AG04449 (cell line): ENCODE results near the gene CHD5.

ENCODE experiments used
- CTCF ChIA-PET: fragments of 350-600 bp; formaldehyde crosslinking; extraction: SDS; loops from one replicate; lab custom pipeline; 2021; ENCODE audit warnings: antibody characterized with exemption; lab: Yijun Ruan, JAX
- POLR2A ChIA-PET: fragments of 400-600, 350-600 bp; formaldehyde crosslinking; extraction: SDS; loops from one replicate; lab custom pipeline; 2020; ENCODE audit warnings: antibody characterized with exemption, inconsistent platforms; lab: Yijun Ruan, JAX
- DNase-seq: peaks from one replicate; pipeline ENCODE4 v3.0.0-alpha.2; 2010; ENCODE audit warnings: low read depth, low spot score
- H3K4me3 ChIP-seq: 2 replicates; pipeline ENCODE4 v1.5.1; 2011; ENCODE audit warnings: low read depth, mild to moderate bottlenecking, control low read depth, low read length
- CTCF ChIP-seq: IDR thresholded peaks from one replicate; pipeline ENCODE4 v1.5.1; 2011; ENCODE audit warnings: mild to moderate bottlenecking, moderate library complexity, low read length, control low read depth, inconsistent platforms; ENCODE audit not compliant: insufficient read depth; ENCODE audit errors: missing control alignments

Gene CHD5

GRCh38 chr1:6093611-6094010 lies 86.5 kb downstream of the CHD5 start:
- no peak for TF ChIP-seq CTCF
- no peak overlapping the region for H3K4me3 ChIP-seq
- ChIA-PET CTCF (no interaction called here), POLR2A (no interaction called here)
- no peak for DNase-seq

- ChIA-PET POLR2A (no interaction called here), CTCF (no interaction called here)
- H3K4me3 ChIP-seq = no peak overlapping the region
- no peak for TF ChIP-seq CTCF
- no peak for DNase-seq
Measured at GRCh38 chr1:6093071-6093470, 87.0 kb downstream of the CHD5 start.

GRCh38 chr1:6092211-6092610 lies 87.9 kb downstream of the CHD5 start:
- CTCF ChIA-PET = no interaction called here
- no peak for TF ChIP-seq CTCF
- POLR2A ChIA-PET = no interaction called here
- no peak overlapping the region for H3K4me3 ChIP-seq
- DNase-seq = no peak

- TF ChIP-seq CTCF = no peak
- DNase-seq = no peak
- ChIA-PET CTCF (interaction anchor here (1.3 kb wide), 1 partner anchor 18 kb away, joined by 3 read pairs; no protein-coding TSS in a partner anchor), POLR2A (no interaction called here)
- H3K4me3 ChIP-seq = no peak overlapping the region
Measured at GRCh38 chr1:6091823-6092109, 88.4 kb downstream of the CHD5 start.

GRCh38 chr1:6090996-6091822 lies 88.9 kb downstream of the CHD5 start:
- CTCF ChIA-PET = interaction anchor here (1.3 kb wide), 1 partner anchor 18 kb away, joined by 3 read pairs; no protein-coding TSS in a partner anchor

GRCh38 chr1:6090288-6090687 lies 89.8 kb downstream of the CHD5 start:
- no peak overlapping the region for H3K4me3 ChIP-seq
- POLR2A ChIA-PET = no interaction called here
- CTCF ChIA-PET = no interaction called here
- no peak for DNase-seq
- no peak for TF ChIP-seq CTCF

More at GRCh38 chr1:6090996-6091822, 88.9 kb downstream of the CHD5 start:
- no peak overlapping the region for H3K4me3 ChIP-seq
- POLR2A ChIA-PET = no interaction called here
- TF ChIP-seq CTCF = no peak
- DNase-seq = no peak
